IPS-18a (cell line): Measurements from ENCODE around the gene SRPK3.
A peak's percentile ranks its signal among the peaks of the same experiment; 100 is the strongest.
"Not testable (repeated sequence)": the region's sequence is repeated elsewhere in the genome, so short reads cannot be mapped to it uniquely, and the experiment has no call there.

ENCODE experiments used
- H3K27ac ChIP-seq: one replicate; pipeline ENCODE4 v1.5.1; 2013; ENCODE audit warnings: low read length
- H3K27me3 ChIP-seq: one replicate; pipeline ENCODE4 v1.6.1; 2013; ENCODE audit warnings: mild to moderate bottlenecking, low read length; ENCODE audit not compliant: control insufficient read depth, insufficient read depth
- H3K36me3 ChIP-seq: one replicate; pipeline ENCODE4 v1.6.1; 2013; ENCODE audit warnings: low read depth, low read length; ENCODE audit not compliant: control insufficient read depth
- H3K4me1 ChIP-seq: one replicate; pipeline ENCODE4 v1.6.1; 2013; ENCODE audit warnings: low read depth, low read length; ENCODE audit not compliant: control insufficient read depth
- H3K4me3 ChIP-seq: one replicate; pipeline ENCODE4 v1.5.1; 2013; ENCODE audit warnings: low read length
- H3K9ac ChIP-seq: one replicate; pipeline ENCODE4 v1.6.1; 2013; ENCODE audit warnings: mild to moderate bottlenecking, low read length, moderate library complexity
- H3K9me3 ChIP-seq: one replicate; pipeline ENCODE4 v1.6.1; 2013; ENCODE audit warnings: low read depth, low read length; ENCODE audit not compliant: control insufficient read depth

Gene SRPK3

DNA sequence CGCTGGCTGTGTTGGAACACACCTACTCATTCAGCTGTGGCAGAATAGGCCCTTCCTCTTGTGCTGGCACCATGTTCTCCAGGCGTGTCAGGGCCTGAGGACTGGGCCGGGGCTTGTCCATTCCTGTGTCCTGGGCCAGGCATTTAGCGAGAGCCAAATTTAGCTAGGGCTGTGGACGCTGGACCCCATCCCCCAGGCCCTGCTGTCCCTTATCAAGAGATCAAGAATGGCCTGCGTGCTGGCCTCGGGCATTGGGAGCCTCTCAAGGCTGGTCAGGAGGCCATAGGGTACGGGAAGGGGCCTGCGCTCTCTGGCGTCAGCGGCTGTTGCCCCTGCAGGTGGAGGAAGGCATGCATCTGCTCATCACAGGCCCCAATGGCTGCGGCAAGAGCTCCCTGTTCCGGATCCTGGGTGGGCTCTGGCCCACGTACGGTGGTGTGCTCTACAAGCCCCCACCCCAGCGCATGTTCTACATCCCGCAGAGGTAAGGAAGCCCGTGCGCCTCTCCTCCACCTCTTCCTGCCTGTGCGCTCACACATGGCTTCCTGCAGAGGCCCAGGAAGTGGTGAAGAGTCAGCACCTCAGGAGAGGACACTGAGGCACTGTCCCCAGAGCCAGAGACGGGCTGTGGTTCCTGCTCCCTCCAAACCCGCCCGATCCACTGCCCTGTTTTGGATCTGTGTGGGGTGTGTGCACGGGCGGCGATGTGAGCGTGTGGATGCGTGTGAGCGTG, 40.9 kb upstream of the SRPK3 start:
- no peaks in the 10 kb centered on the region for H3K9me3 ChIP-seq
- H3K4me1 ChIP-seq: no peaks in the 10 kb centered on the region
- no peak overlapping the region for H3K9ac ChIP-seq
- H3K36me3 ChIP-seq: no peaks in the 10 kb centered on the region
- H3K27ac ChIP-seq: no peak overlapping the region
- no peaks in the 10 kb centered on the region for H3K27me3 ChIP-seq
- H3K4me3 ChIP-seq: no peak overlapping the region

DNA sequence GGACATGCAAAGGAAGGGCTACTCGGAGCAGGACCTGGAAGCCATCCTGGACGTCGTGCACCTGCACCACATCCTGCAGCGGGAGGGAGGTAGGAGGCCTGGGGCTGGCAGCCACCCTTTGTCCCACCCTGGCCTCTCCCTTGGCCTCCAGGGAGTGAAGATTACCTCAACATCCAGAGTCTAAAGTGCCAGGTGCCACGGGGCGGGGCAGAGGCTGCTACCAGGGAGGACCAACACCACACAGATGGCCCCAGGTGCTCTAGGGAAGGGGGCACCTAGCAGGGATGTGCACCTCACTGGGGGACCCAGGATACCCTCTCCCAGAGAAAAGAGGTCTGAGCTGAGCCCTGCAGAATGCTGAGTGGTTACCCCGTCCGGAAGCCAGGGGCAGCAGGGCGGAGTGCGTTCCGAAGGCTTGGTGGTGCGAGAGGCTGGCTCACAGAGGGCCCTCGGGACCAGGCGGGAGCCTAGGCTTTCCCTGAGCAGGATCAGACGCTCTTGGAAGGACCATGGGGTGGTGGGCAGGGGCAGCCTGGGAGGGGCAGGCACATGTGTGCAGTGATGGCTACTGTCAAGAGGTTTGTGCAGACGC, 40.1 kb upstream of the SRPK3 start:
- H3K9ac ChIP-seq: no peak overlapping the region
- H3K36me3 ChIP-seq: no peaks in the 10 kb centered on the region
- no peaks in the 10 kb centered on the region for H3K4me1 ChIP-seq
- no peaks in the 10 kb centered on the region for H3K9me3 ChIP-seq
- no peak overlapping the region for H3K27ac ChIP-seq
- no peaks in the 10 kb centered on the region for H3K27me3 ChIP-seq
- no peak overlapping the region for H3K4me3 ChIP-seq

DNA sequence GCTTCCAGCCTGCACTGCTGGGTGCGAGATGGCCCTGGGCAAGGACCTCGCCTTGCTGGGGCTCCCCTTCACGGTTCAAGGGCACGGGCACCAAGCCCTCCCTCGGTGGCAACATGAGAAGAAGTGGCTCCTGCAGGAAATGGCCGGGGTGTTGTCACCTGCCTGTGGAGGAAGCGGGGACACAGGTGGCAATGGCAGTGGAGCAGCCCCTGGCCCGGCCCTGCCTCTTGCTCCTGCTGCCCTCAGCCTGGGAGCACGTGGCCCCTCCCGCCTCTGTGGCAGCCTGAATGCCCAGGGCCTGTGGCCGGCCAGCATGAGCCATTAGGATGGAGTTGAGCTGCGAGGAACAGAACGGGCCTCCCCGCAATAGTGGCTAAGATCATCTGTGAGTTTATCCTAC, 39.4 kb upstream of the SRPK3 start:
- H3K4me3 ChIP-seq: no peak overlapping the region
- H3K27ac ChIP-seq: no peak overlapping the region
- H3K9me3 ChIP-seq: no peaks in the 10 kb centered on the region
- H3K36me3 ChIP-seq: no peaks in the 10 kb centered on the region
- no peak overlapping the region for H3K9ac ChIP-seq
- no peaks in the 10 kb centered on the region for H3K4me1 ChIP-seq
- H3K27me3 ChIP-seq: no peaks in the 10 kb centered on the region

DNA sequence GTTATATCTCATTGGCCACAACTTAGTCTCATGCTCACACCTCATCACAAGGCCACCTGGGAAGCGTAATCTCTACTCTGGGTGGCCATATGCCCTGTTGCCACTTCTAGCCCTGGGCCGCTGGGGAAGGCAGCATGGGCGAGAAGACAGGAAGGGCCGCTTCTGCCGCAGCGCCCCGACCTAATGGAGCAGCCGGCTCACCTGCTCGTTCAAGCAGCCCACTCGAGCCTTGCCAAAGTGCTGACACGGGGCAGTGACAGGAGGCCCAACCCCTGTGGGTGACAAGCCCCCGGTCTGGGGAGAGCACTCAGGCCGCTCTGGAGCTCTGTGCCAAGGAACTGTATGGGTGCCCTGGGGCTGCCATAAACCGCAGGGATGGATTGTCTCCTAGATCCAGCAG, 38.7 kb upstream of the SRPK3 start:
- not testable (repeated sequence) for H3K4me1 ChIP-seq, H3K9me3 ChIP-seq, H3K9ac ChIP-seq, H3K36me3 ChIP-seq, H3K27me3 ChIP-seq, H3K27ac ChIP-seq, H3K4me3 ChIP-seq

DNA sequence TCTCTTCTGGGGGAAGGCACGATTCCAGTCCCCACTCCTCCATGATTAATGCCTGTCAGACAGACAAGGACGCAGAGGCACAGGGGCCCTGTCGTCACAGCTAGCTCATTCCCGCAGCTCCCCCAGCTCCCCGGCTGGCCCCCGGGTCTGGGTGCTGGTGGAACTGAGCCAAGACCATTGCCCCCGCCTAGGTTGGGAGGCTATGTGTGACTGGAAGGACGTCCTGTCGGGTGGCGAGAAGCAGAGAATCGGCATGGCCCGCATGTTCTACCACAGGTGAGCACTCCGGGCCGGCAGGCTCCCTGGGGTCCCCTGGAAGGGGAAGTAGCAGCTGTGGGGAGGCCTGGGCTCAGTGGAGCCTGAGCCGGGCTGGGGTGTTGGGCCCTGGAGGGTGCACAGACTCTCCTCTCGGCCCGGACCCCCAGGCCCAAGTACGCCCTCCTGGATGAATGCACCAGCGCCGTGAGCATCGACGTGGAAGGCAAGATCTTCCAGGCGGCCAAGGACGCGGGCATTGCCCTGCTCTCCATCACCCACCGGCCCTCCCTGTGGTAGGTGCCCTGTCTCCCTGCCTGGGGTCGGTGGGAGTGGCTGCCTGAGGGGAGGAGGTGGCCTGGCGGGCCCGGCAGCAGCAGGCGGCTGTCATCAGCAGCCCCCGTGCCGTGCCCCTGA, 37.9 kb upstream of the SRPK3 start:
- not testable (repeated sequence) for H3K9ac ChIP-seq, H3K27me3 ChIP-seq, H3K4me3 ChIP-seq, H3K9me3 ChIP-seq, H3K27ac ChIP-seq, H3K4me1 ChIP-seq, H3K36me3 ChIP-seq

DNA sequence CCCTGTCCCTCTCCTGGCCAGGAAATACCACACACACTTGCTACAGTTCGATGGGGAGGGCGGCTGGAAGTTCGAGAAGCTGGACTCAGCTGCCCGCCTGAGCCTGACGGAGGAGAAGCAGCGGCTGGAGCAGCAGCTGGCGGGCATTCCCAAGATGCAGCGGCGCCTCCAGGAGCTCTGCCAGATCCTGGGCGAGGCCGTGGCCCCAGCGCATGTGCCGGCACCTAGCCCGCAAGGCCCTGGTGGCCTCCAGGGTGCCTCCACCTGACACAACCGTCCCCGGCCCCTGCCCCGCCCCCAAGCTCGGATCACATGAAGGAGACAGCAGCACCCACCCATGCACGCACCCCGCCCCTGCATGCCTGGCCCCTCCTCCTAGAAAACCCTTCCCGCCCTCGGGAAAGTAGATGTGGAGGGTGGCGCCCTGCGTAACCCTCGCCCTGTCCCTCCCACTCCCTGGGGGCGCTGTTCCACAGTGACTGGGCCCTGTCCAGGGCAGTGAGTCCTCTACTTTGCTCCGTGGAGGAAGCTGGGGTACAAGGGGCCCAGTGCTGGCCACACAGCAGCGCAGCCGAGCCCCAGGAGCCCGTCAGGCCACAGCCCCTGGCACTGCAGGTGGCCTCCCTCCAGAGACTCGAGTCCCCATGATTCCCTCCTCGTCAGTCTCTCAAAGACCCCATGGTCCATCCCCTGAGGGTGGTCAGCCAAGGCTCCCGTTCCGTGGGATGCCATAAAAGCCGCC, 37.2 kb upstream of the SRPK3 start:
- not testable (repeated sequence) for H3K27me3 ChIP-seq, H3K9ac ChIP-seq, H3K36me3 ChIP-seq, H3K4me1 ChIP-seq, H3K27ac ChIP-seq, H3K9me3 ChIP-seq
- peak overlapping the region; percentile 49 for H3K4me3 ChIP-seq

DNA sequence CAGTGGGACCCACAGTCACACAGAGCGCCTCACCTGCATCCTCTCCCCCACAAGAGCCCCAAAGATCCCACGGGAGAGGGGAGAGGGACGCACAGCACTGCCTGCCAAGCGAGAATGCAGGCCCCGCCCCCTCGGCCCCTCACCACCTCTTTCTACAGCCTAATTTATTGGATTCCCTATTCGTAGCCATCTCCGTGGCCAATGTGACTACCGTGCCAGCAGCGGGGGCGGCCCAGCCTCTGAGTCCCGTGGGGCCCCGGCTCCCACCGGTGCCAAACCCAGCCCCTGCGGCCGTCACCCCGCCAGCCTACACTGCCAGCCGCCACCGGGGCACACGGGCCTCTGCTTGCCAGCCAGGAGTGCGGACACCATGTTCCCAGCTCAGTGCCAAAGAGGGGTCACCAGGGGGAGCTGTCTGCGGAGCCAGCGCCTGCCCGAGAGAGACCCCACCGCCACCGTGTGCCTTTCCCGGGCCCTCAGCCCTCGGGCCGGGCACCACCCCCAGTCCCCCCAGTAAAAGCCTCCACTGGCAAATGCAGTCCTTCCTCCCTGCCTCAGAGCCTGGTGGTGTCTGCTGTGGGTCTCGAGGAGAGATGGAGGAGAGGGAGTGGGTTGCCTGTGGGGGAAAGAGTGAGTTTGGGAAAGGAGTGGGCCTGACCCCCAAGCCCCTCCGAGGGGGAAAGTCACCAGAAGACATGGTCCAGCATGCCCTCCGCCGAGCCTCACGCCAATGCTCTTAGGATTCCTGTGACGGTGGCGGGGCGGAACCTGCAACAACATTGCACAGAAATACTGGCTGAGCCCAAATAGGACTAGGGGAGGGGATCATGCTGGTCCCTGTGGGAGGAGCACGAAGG, 36.4 kb upstream of the SRPK3 start:
- H3K9me3 ChIP-seq: peaks cover 2% of the 10 kb centered on the region
- no peaks in the 10 kb centered on the region for H3K36me3 ChIP-seq
- no peaks in the 10 kb centered on the region for H3K27me3 ChIP-seq
- H3K27ac ChIP-seq: no peak overlapping the region
- no peaks in the 10 kb centered on the region for H3K4me1 ChIP-seq
- peak overlapping the region; percentile 49 for H3K4me3 ChIP-seq
- H3K9ac ChIP-seq: no peak overlapping the region

DNA sequence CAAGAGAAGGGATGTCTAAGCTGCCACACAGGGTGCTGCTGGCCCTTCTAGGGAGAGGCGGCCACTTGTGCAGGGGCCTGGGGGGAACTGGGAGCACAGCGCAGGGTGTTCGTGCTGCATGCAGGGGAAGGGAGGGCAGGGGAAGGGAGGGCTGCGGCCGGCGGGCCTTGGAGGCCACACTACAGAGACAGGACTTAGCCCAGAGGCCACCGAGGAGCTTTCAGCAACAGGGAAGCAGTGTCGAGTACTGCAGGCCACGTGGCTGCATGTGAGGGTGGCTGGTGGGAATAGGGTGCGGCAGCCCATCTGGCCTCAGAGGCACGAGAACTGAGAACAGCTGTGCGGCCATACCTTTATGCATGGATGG, 35.8 kb upstream of the SRPK3 start:
- not testable (repeated sequence) for H3K27ac ChIP-seq, H3K9ac ChIP-seq, H3K4me1 ChIP-seq, H3K36me3 ChIP-seq, H3K9me3 ChIP-seq, H3K4me3 ChIP-seq, H3K27me3 ChIP-seq

DNA sequence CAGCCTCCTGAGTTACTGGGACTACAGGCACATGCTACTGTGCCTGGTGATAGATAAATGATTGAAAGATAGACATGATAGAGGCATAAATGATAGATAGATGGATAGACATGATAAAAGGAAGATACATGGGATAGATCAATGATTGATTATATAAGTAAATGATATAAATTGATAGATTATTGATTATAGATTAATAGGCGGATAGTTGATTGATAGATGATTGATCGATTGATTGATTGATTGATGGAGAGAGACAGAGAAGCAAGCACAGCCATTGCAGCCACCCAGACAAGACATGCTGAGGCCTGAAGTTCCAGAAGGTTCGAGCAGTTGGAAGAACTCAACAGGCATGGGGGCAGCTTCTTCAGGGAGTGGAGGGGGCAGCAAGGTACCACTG, 34.5 kb upstream of the SRPK3 start:
- no peaks in the 10 kb centered on the region for H3K27me3 ChIP-seq
- no peak overlapping the region for H3K4me3 ChIP-seq
- H3K4me1 ChIP-seq: no peaks in the 10 kb centered on the region
- no peak overlapping the region for H3K27ac ChIP-seq
- H3K9ac ChIP-seq: no peak overlapping the region
- peaks cover 2% of the 10 kb centered on the region for H3K9me3 ChIP-seq
- no peaks in the 10 kb centered on the region for H3K36me3 ChIP-seq

DNA sequence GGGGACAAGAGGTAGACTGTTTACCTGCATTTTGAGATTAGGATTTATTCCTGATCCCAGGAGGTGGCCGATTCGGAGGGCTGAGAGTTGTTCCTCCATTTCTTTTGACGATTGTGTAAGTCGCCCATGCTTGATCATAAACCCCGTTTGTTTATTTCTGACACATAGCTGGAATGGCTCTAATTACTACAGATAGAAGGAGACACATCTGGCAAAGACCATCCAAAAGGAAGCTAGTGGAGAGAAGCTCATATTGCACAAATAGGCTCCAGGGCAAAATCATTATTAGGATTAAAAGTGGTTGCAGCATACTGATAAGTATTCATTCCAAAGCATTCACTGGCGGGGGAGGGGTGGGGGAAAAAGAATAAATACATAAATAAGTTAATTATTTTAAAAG, 33.9 kb upstream of the SRPK3 start:
- not testable (repeated sequence) for H3K4me3 ChIP-seq, H3K9me3 ChIP-seq, H3K27ac ChIP-seq, H3K9ac ChIP-seq, H3K36me3 ChIP-seq, H3K27me3 ChIP-seq, H3K4me1 ChIP-seq

DNA sequence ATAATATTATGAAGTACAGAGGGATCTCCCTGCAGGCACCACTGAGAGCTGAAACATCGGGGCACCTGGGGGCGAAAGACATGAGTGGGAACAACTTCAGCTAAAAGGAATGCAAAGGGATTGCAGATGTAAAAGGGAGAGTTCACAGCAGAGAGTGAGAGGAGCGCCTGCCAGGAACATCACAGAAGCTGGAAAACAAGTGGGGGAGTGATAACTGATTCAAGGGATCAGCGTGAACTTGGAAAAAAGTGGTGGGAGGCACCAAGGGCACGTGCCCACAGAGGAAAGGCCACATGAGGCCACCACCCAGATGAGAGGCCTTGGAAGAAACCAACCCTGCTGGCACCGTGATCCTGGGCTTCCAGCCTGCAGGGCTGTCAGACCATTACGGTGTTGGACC, 31.8 kb upstream of the SRPK3 start:
- H3K36me3 ChIP-seq, H3K4me1 ChIP-seq, H3K9me3 ChIP-seq, H3K4me3 ChIP-seq, H3K9ac ChIP-seq, H3K27ac ChIP-seq, H3K27me3 ChIP-seq: not testable (repeated sequence)
